ENCODE data around the gene SH3RF3. TPM values are rescaled to one million over a fixed set of nuclear protein-coding genes. Genes with fewer than 3 reads are reported as not detected.

The SH3RF3 gene
- total and polyA plus RNA-seq, 2 of the 13 experiments (the other 11 are each of a cell fraction or from before 2014, with no cell fraction given) = 0.04 TPM; not detected in 1

DNA sequence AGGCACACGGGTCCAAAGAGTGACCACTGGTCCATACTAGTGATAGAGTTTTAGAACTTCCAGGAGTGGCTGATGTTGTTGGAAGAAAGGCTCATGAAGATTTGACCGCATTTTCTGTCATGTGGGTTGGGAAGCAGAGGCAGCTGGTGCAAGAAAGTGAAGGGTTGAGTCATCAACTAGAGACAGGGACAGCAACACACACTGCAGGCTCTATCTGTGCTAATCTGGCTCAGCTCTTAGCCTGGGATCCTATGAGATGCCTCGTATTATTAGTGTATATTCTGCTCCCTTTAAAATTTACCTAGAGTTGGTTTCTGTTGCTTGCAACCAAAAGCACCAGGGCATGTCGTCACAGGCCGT lies 2.5 kb upstream of the SH3RF3 start:
- TF ChIP-seq ZKSCAN1 (IDR thresholded peaks at IDR 0.05; ENCODE audit: low read length) (no peak), FOSL2 (CRISPR knock-in tag; IDR thresholded peaks at IDR 0.05) (0 out of 2 replicates have a peak, but pooled peaks have one; percentile 30)
- TF ChIP-seq, protein P1, sequence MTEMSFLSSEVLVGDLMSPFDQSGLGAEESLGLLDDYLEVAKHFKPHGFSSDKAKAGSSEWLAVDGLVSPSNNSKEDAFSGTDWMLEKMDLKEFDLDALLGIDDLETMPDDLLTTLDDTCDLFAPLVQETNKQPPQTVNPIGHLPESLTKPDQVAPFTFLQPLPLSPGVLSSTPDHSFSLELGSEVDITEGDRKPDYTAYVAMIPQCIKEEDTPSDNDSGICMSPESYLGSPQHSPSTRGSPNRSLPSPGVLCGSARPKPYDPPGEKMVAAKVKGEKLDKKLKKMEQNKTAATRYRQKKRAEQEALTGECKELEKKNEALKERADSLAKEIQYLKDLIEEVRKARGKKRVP (CRISPR knock-in tag; IDR thresholded peaks at IDR 0.05) = peak in 1 of 2 experiments; percentile 74; a peak in 2 of 4 replicates
- ChIA-PET POLR2A (no interaction called here), CTCF (ENCODE audit: low intra/inter-chr PET ratio, low total read pairs) (interaction anchor here (3.2 kb wide), 1 partner anchor 383 kb away, joined by 38 read pairs; no protein-coding TSS in a partner anchor)
- no peaks in the 10 kb centered on the region for H3K79me2 ChIP-seq (ENCODE audit: insufficient read depth, low read length)
- H4K20me1 ChIP-seq (ENCODE audit: insufficient read depth, low read length) = no peaks in the 10 kb centered on the region
- H3K27ac ChIP-seq (ENCODE audit: extremely low read length, insufficient read depth, low read length) = no peak overlapping the region
- H3K36me3 ChIP-seq (replicated peaks in 1 of 2; ENCODE audit: control insufficient read depth in 1 of 2, insufficient read depth in 2 of 2, low read length in 2 of 2) = no peaks in the 10 kb centered on the region
- no peak overlapping the region for H3K9ac ChIP-seq (ENCODE audit: insufficient read depth, low read depth, low read length)
- 41% methylated on average over 5 of the region's 5 CpGs for WGBS (ENCODE audit: low lambda C conversion rate)
- no peak for DNase-seq (ENCODE audit: low spot score)
- no peak overlapping the region for H3K4me2 ChIP-seq (ENCODE audit: low read depth, low read length)
- no peak for ATAC-seq
- peaks cover 2 to 37% of the 10 kb centered on the region in 2 experiments; a peak in 4 of 5 replicates for H3K27me3 ChIP-seq (ENCODE audit: control insufficient read depth in 1 of 2, insufficient read depth in 2 of 2, low read length in 2 of 2)
- no peak for FAIRE-seq
- H3K4me3 ChIP-seq (replicated peaks in 1 of 3; ENCODE audit: insufficient read depth in 1 of 3, low read depth in 2 of 3, low read length in 3 of 3) = no peak overlapping the region
- H2AFZ ChIP-seq (ENCODE audit: low read length) = no peak overlapping the region
- peaks cover 13% of the 10 kb centered on the region for H3K4me1 ChIP-seq (ENCODE audit: insufficient read depth, low read length)
- in situ Hi-C loops (cut with HindIII; ENCODE audit: extremely low pct_ligation_motif_present, low pct_unique_long_range_greater_than_20kb) = loop anchor here (5.0 kb wide), 1 partner anchor 376 kb away; no protein-coding TSS in a partner anchor
- BruUV-seq (replicated peaks) = no TSS peak
- no peaks in the 10 kb centered on the region for H3K9me3 ChIP-seq (ENCODE audit: low read length)
- intact Hi-C loops (cut with micrococcal nuclease; ENCODE audit: unreplicated experiment) = no loop called here

DNA sequence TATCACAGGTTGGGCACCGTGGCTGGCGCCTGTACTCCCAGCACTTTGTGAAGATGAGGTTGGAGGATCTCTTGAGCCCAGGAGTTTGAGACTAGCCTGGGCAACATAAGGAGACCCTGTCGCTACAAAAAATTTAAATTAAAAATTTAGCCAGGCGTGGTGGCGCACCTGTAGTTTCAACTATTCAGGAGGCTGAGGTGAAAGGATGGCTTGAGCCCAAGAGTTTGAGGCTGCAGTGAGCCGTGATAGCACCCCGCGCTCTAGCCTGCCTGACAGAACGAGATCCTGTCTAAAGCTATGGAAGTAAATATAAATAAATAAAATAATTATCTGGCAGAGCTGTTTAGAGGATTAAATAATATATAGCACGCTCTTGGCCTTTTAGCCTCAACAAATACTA lies 1.4 kb upstream of the SH3RF3 start:
- WGBS (ENCODE audit: low lambda C conversion rate) = 80% methylated on average over 10 of the region's 10 CpGs
- no peak overlapping the region; the same call in 1 of the 2 replicates for H3K4me2 ChIP-seq (ENCODE audit: low read depth, low read length)
- BruUV-seq (replicated peaks) = no TSS peak
- TF ChIP-seq MXI1 (IDR thresholded peaks at IDR 0.05; ENCODE audit: borderline replicate concordance, low read depth, low read length) (no peak), FOXO1 (CRISPR knock-in tag; IDR thresholded peaks at IDR 0.05) (no peak), ZFP36L1 (CRISPR knock-in tag; IDR thresholded peaks at IDR 0.05) (no peak), SMC3 (IDR thresholded peaks at IDR 0.05; ENCODE audit: low read length) (no peak), RARG (CRISPR knock-in tag; IDR thresholded peaks at IDR 0.05; ENCODE audit: low read depth) (no peak), KDM4B (CRISPR knock-in tag; IDR thresholded peaks at IDR 0.05) (no peak), NR2C2 (CRISPR knock-in tag; IDR thresholded peaks at IDR 0.05; ENCODE audit: borderline replicate concordance) (no peak), ATRX (CRISPR knock-in tag; IDR thresholded peaks at IDR 0.05; ENCODE audit: borderline replicate concordance) (no peak), SATB2 (CRISPR knock-in tag; IDR thresholded peaks at IDR 0.05) (no peak), TSC22D2 (CRISPR knock-in tag; IDR thresholded peaks at IDR 0.05; ENCODE audit: borderline replicate concordance) (no peak)
- TF ChIP-seq, protein P2, sequence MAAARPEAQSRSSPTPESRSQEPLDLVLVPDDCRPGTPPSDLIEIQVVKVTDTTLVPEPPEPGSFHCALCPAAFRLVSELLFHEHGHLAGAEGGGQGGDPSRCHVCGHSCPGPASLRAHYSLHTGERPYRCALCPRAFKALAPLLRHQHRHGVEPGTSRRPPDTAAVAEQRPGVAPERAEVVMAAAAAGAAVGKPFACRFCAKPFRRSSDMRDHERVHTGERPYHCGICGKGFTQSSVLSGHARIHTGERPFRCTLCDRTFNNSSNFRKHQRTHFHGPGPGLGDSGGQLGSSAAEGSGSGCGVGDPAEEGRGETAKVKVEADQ (CRISPR knock-in tag; IDR thresholded peaks at IDR 0.05; ENCODE audit: borderline replicate concordance) = no peak
- TF ChIP-seq, protein P3, sequence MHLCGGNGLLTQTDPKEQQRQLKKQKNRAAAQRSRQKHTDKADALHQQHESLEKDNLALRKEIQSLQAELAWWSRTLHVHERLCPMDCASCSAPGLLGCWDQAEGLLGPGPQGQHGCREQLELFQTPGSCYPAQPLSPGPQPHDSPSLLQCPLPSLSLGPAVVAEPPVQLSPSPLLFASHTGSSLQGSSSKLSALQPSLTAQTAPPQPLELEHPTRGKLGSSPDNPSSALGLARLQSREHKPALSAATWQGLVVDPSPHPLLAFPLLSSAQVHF (CRISPR knock-in tag; IDR thresholded peaks at IDR 0.05) = no peak
- TF ChIP-seq, protein P4, sequence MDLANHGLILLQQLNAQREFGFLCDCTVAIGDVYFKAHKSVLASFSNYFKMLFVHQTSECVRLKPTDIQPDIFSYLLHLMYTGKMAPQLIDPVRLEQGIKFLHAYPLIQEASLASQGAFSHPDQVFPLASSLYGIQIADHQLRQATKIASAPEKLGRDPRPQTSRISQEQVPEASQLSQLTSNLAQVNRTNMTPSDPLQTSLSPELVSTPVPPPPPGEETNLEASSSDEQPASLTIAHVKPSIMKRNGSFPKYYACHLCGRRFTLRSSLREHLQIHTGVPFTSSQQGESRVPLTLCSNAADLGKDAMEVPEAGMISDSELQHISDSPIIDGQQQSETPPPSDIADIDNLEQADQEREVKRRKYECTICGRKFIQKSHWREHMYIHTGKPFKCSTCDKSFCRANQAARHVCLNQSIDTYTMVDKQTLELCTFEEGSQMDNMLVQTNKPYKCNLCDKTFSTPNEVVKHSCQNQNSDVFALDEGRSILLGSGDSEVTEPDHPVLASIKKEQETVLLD (CRISPR knock-in tag; IDR thresholded peaks at IDR 0.05; ENCODE audit: low read depth) = no peak

More for the DNA sequence above, 1.4 kb upstream of the SH3RF3 start:
- no peak overlapping the region for H3K27ac ChIP-seq (ENCODE audit: extremely low read length, insufficient read depth, low read length)
- no peak overlapping the region for H3K4me3 ChIP-seq (replicated peaks in 1 of 3; ENCODE audit: insufficient read depth in 1 of 3, low read depth in 2 of 3, low read length in 3 of 3)
- H3K36me3 ChIP-seq (replicated peaks in 1 of 2; ENCODE audit: control insufficient read depth in 1 of 2, insufficient read depth in 2 of 2, low read length in 2 of 2) = no peaks in the 10 kb centered on the region
- in situ Hi-C loops (cut with HindIII; ENCODE audit: extremely low pct_ligation_motif_present, low pct_unique_long_range_greater_than_20kb) = loop anchor here (5.0 kb wide), 1 partner anchor 375 kb away; no protein-coding TSS in a partner anchor
- ChIA-PET CTCF (ENCODE audit: low intra/inter-chr PET ratio, low total read pairs) (interaction anchor here (0.8 to 3.2 kb wide), 3 partner anchors 363 to 389 kb away, joined by 3 to 38 read pairs (median 4); no protein-coding TSS in a partner anchor), POLR2A (no interaction called here)
- no peak overlapping the region for H3K9ac ChIP-seq (ENCODE audit: insufficient read depth, low read depth, low read length)
- FAIRE-seq = no peak
- DNase-seq (ENCODE audit: low spot score) = no peak
- intact Hi-C loops (cut with micrococcal nuclease; ENCODE audit: unreplicated experiment) = no loop called here
- no peak for ATAC-seq
- no peak overlapping the region for H2AFZ ChIP-seq (ENCODE audit: low read length)
- H3K79me2 ChIP-seq (ENCODE audit: insufficient read depth, low read length) = no peaks in the 10 kb centered on the region
- H3K4me1 ChIP-seq (ENCODE audit: insufficient read depth, low read length) = peaks cover 13% of the 10 kb centered on the region
- H3K9me3 ChIP-seq (ENCODE audit: low read length) = no peaks in the 10 kb centered on the region
- H3K27me3 ChIP-seq (ENCODE audit: control insufficient read depth in 1 of 2, insufficient read depth in 2 of 2, low read length in 2 of 2) = peaks cover 2 to 47% of the 10 kb centered on the region in 2 experiments; a peak in 4 of 5 replicates
- H4K20me1 ChIP-seq (ENCODE audit: insufficient read depth, low read length) = no peaks in the 10 kb centered on the region
